ENCODE measurements around the gene UIMC1. TPM values are rescaled to one million over a fixed set of nuclear protein-coding genes. Genes with fewer than 3 reads are reported as not detected.

The UIMC1 gene
- total RNA-seq, 1 experiment from 2014 or later: 52.8 TPM

DNA sequence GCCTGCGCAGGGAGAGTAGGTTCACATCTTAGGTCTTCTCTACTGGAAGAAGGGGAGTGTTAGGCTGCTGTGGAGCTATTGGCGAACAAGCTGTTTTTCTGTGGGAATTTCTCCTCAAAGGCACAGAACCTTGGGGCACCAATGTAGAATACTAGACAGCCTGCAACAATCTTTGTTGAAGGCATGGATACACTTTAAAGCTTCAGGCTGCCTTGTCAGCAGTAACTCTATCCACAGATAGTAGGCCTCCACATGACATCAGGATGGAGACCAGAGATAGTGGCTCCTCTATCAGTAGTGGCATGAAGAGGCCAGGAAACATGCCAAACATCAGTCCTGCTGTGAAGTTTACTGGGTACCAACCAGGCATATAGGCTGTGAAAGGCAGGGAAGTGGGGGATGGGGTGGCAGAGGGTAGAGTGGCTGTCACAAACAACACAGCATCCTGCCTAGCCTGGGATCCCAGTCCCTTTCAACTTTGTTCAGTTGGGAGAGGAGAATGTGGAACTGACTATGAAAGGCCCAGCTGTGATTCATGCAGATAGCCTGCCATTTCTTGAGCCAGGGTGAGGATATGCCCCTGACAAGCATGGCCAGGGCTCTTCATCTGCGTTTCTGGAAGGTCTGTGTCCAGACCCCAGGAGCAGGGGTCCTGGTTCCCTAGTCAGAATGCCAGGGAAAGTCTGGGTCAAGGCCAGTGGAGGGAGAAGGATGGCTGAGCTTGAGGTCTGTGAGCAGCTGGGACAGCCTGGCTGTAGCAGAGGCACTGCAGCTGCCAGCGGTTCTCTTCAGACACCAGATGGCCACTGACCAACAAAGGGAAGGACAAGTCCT, 106.4 kb downstream of the UIMC1 start:
- H3K9me3 ChIP-seq: no peaks in the 10 kb centered on the region
- Mint-ChIP-seq H3K4me3 (ENCODE audit: unreplicated experiment) (no peak overlapping the region), H3K27me3 (ENCODE audit: insufficient read depth, unreplicated experiment) (no peaks in the 10 kb centered on the region), H3K27ac (ENCODE audit: unreplicated experiment) (no peak overlapping the region), H3K9me3 (ENCODE audit: unreplicated experiment) (no peaks in the 10 kb centered on the region), H3K36me3 (ENCODE audit: insufficient read depth, unreplicated experiment) (peaks cover 47% of the 10 kb centered on the region), H3K4me1 (ENCODE audit: low read depth, unreplicated experiment) (no peaks in the 10 kb centered on the region)
- intact Hi-C loops (cut with micrococcal nuclease; ENCODE audit: unreplicated experiment): no loop called here
- peaks cover 7% of the 10 kb centered on the region for H3K36me3 ChIP-seq (ENCODE audit: control insufficient read depth, insufficient read depth, low read length)
- no peaks in the 10 kb centered on the region for H3K4me1 ChIP-seq
- ChIA-PET CTCF (interaction anchor here (0.8 to 0.9 kb wide), 2 partner anchors 187 to 239 kb away, joined by 3 to 4 read pairs; no protein-coding TSS in a partner anchor), POLR2A (no interaction called here)
- DNase-seq: no peak
- BruUV-seq (replicated peaks): no TSS peak
- no peaks in the 10 kb centered on the region for H3K27me3 ChIP-seq (replicated peaks; ENCODE audit: control insufficient read depth, insufficient read depth, low read length)
- no peak overlapping the region for H3K4me3 ChIP-seq (ENCODE audit: low read depth, low read length)
- TF ChIP-seq, protein P1, sequence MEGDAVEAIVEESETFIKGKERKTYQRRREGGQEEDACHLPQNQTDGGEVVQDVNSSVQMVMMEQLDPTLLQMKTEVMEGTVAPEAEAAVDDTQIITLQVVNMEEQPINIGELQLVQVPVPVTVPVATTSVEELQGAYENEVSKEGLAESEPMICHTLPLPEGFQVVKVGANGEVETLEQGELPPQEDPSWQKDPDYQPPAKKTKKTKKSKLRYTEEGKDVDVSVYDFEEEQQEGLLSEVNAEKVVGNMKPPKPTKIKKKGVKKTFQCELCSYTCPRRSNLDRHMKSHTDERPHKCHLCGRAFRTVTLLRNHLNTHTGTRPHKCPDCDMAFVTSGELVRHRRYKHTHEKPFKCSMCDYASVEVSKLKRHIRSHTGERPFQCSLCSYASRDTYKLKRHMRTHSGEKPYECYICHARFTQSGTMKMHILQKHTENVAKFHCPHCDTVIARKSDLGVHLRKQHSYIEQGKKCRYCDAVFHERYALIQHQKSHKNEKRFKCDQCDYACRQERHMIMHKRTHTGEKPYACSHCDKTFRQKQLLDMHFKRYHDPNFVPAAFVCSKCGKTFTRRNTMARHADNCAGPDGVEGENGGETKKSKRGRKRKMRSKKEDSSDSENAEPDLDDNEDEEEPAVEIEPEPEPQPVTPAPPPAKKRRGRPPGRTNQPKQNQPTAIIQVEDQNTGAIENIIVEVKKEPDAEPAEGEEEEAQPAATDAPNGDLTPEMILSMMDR (IDR thresholded peaks at IDR 0.05; ENCODE audit: insufficient read depth in 1 of 2, low read depth in 1 of 2, low read length in 1 of 2, severe bottlenecking in 1 of 2, unreplicated experiment in 1 of 2): no peak

DNA sequence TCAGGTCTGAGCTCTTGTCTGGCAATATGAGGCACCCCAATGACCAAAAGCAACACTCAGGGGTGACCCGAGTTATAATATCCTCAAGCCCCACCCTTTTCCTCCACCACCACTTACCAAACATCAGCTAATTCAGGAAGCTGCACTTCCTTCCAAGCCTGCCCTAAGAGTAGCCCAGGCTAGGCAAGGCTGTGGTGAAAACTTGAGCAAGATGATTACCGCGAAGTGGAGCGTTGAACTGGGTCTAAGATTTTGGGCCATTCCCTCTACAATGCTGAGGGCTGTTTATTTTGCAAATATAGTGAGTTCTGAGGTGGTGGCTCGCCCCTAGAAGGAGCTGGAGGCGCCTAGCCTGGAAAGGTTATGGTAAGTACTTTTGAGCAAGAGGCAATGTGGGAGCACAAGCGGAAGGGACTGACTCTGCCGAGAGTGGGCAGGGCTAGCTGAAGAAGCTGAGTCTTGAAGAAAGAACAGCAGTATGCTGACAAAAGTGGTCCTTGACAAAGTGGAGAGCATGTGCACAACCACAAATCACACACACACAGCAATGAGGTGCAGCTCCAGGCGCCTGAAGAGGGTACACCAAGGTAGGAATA, 107.2 kb downstream of the UIMC1 start, which contains the start of gene HK3:
HK3 (minus strand) TSS at position 51 of the 596 bp plus-strand sequence. CDS start 3,187 bp downstream, outside the sequence.
- intact Hi-C loops (cut with micrococcal nuclease; ENCODE audit: unreplicated experiment): no loop called here
- H3K27me3 ChIP-seq (replicated peaks; ENCODE audit: control insufficient read depth, insufficient read depth, low read length): no peaks in the 10 kb centered on the region
- Mint-ChIP-seq H3K27me3 (ENCODE audit: insufficient read depth, unreplicated experiment) (no peaks in the 10 kb centered on the region), H3K4me1 (ENCODE audit: low read depth, unreplicated experiment) (no peaks in the 10 kb centered on the region), H3K27ac (ENCODE audit: unreplicated experiment) (no peak within 1 kb of the TSS), H3K36me3 (ENCODE audit: insufficient read depth, unreplicated experiment) (peaks cover 39% of the 10 kb centered on the region), H3K4me3 (ENCODE audit: unreplicated experiment) (no peak within 1 kb of the TSS), H3K9me3 (ENCODE audit: unreplicated experiment) (no peaks in the 10 kb centered on the region)
- H3K36me3 ChIP-seq (ENCODE audit: control insufficient read depth, insufficient read depth, low read length): peaks cover 7% of the 10 kb centered on the region
- no peaks in the 10 kb centered on the region for H3K4me1 ChIP-seq
- no TSS peak for BruUV-seq (replicated peaks)
- TF ChIP-seq, protein P1 (IDR thresholded peaks at IDR 0.05; ENCODE audit: insufficient read depth in 1 of 2, low read depth in 1 of 2, low read length in 1 of 2, severe bottlenecking in 1 of 2, unreplicated experiment in 1 of 2): no peak
- H3K9me3 ChIP-seq: no peaks in the 10 kb centered on the region
- POLR2A ChIA-PET: no interaction called here
- no peak for DNase-seq
- CTCF ChIA-PET: interaction anchor here (0.6 to 0.9 kb wide), 2 partner anchors 188 to 238 kb away, joined by 3 read pairs; no protein-coding TSS in a partner anchor
- H3K4me3 ChIP-seq (ENCODE audit: low read depth, low read length): no peak within 1 kb of the TSS

DNA sequence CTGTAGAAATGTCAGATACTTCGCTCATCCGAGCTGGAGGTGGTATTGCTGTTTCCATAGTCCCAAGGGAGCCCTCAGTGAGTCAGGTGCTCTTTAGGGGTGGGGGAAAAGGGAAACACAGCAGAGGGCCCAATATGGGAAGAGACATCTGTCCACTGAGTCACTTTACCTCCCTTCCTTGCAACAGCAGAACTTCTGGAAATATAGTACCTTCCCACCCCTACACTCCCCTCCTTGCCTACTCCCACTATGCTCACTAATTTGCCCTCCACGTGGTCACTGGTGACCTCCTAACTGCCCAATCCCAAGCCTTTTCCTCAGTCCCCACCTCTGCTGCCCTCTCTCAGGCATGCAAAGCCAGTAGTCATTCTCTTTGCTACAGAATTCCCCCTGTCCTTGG, 109.3 kb downstream of the UIMC1 start:
- no peak for DNase-seq
- no peak overlapping the region for H3K4me3 ChIP-seq (ENCODE audit: low read depth, low read length)
- ChIA-PET POLR2A (no interaction called here), CTCF (no interaction called here)
- H3K9me3 Mint-ChIP-seq (ENCODE audit: unreplicated experiment): no peaks in the 10 kb centered on the region
- no peaks in the 10 kb centered on the region for H3K36me3 ChIP-seq (ENCODE audit: control insufficient read depth, insufficient read depth, low read length)
- no peak overlapping the region for H3K27ac Mint-ChIP-seq (ENCODE audit: unreplicated experiment)
- no peaks in the 10 kb centered on the region for H3K4me1 ChIP-seq
- intact Hi-C loops (cut with micrococcal nuclease; ENCODE audit: unreplicated experiment): no loop called here
- no peak overlapping the region for H3K4me3 Mint-ChIP-seq (ENCODE audit: unreplicated experiment)
- no TSS peak for BruUV-seq (replicated peaks)
- H3K27me3 Mint-ChIP-seq (ENCODE audit: insufficient read depth, unreplicated experiment): no peaks in the 10 kb centered on the region
- H3K36me3 Mint-ChIP-seq (ENCODE audit: insufficient read depth, unreplicated experiment): peaks cover 23% of the 10 kb centered on the region
- TF ChIP-seq, protein P1 (IDR thresholded peaks at IDR 0.05; ENCODE audit: insufficient read depth in 1 of 2, low read depth in 1 of 2, low read length in 1 of 2, severe bottlenecking in 1 of 2, unreplicated experiment in 1 of 2): no peak
- no peaks in the 10 kb centered on the region for H3K27me3 ChIP-seq (replicated peaks; ENCODE audit: control insufficient read depth, insufficient read depth, low read length)
- no peaks in the 10 kb centered on the region for H3K4me1 Mint-ChIP-seq (ENCODE audit: low read depth, unreplicated experiment)
- no peaks in the 10 kb centered on the region for H3K9me3 ChIP-seq

All from Caco-2 (cell line).